DOHH2 (cell line): ENCODE results near the gene PTPRN2.

Experiments
- EZH2phosphoT487 ChIP-seq: fragments of 200-600 bp; sonication (generic); IDR thresholded peaks from 2 replicates; pipeline ENCODE4 v1.6.1; 2017; ENCODE audit warnings: borderline replicate concordance, mild to moderate bottlenecking, antibody characterized with exemption, low read length, moderate library complexity, mixed read lengths
- TF ChIP-seq, protein P1 (sequence below): fragments of 200-600 bp; sonication (generic); IDR thresholded peaks from one replicate; pipeline ENCODE4 v1.5.1; 2014; ENCODE audit warnings: antibody characterized with exemption, mild to moderate bottlenecking, low read depth, low read length; ENCODE audit not compliant: poor library complexity, severe bottlenecking

DNA sequence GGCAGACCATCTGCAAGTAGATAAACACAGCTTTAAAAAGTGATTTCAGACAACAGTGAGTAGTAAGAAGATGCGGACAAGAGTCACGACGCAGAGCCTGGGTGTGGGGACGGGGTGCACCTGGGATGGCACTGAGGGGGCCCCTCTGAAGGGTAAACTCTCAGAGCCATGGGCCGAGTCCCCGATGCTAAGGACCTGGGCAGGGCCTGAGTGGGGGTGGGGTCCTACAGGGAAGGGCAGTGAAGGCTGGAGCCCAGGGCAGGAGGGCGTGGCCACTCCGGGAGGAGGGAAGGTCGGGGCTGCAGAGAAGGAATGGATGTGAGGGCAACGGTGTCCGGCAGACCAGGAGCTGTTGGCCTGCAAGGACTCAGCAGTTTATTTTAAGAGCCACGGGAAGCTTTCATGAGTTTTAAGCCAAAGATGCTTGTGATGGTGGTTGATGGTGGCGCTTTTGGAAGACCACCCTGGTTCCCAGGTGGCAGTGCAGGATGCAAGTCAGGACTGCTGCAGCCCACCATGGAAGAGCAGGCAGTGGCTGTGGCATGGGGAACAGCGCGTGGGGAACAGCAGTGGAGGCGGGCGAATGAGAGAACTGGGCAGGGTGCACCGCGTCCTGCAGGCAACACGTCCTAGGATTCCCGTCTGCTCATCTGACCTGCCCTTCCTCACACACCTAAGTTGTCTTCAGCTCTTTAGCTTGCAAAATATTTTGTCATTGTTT, 954.0 kb downstream of the PTPRN2 start:
- TF ChIP-seq, protein P1, sequence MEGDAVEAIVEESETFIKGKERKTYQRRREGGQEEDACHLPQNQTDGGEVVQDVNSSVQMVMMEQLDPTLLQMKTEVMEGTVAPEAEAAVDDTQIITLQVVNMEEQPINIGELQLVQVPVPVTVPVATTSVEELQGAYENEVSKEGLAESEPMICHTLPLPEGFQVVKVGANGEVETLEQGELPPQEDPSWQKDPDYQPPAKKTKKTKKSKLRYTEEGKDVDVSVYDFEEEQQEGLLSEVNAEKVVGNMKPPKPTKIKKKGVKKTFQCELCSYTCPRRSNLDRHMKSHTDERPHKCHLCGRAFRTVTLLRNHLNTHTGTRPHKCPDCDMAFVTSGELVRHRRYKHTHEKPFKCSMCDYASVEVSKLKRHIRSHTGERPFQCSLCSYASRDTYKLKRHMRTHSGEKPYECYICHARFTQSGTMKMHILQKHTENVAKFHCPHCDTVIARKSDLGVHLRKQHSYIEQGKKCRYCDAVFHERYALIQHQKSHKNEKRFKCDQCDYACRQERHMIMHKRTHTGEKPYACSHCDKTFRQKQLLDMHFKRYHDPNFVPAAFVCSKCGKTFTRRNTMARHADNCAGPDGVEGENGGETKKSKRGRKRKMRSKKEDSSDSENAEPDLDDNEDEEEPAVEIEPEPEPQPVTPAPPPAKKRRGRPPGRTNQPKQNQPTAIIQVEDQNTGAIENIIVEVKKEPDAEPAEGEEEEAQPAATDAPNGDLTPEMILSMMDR: no peak
- no peak for TF ChIP-seq EZH2phosphoT487
